HepG2 (cell line): ENCODE data around the gene F13B. TPM values are rescaled to one million over a fixed set of nuclear protein-coding genes. Genes with fewer than 3 reads are reported as not detected.

ENCODE experiments used
- ATAC-seq: fragments of 200-7000 bp; cut with Tn5 transposase; 3 replicates; pipeline ENCODE4 v1.9.1; 2020; ENCODE audit warnings: mild to moderate bottlenecking, moderate library complexity
- BruUV-seq: library from RNA; stranded (reverse); fragments of 400-500 nt; replicated peaks from 2 replicates; lab custom pipeline; 2021; lab: Mats Ljungman, UMichigan
- CTCF ChIA-PET: fragments of 300-600 bp; formaldehyde crosslinking; extraction: SDS; loops from one replicate; lab custom pipeline; 2021; ENCODE audit warnings: low total read pairs, inconsistent platforms, low intra/inter-chr PET ratio; lab: Yijun Ruan, JAX
- POLR2A ChIA-PET: fragments of 350-600 bp; sonication (Branson Sonifier 250); formaldehyde crosslinking; loops from one replicate; lab custom pipeline; 2020; ENCODE audit warnings: antibody characterized with exemption, inconsistent platforms; lab: Yijun Ruan, JAX
- DNase-seq: peaks from one replicate; pipeline ENCODE4 v3.0.0-alpha.2; 2015; ENCODE audit warnings: low spot score
- FAIRE-seq: peaks from 3 replicates; lab custom pipeline; 2011; peaks lifted over from hg19 to GRCh38; lab: Jason Lieb, UNC
- H2AFZ ChIP-seq: one replicate; pipeline ENCODE4 v1.6.1; 2011; ENCODE audit warnings: low read length, inconsistent platforms
- H3K27ac ChIP-seq: fragments of 300-600 bp; 3 replicates; pipeline ENCODE4 v1.8.0; 2011; ENCODE audit warnings: mixed run types, mild to moderate bottlenecking, mixed read lengths, low read length, inconsistent platforms; ENCODE audit not compliant: insufficient read depth; ENCODE audit errors: extremely low read length
- H3K27me3 ChIP-seq, 2 experiments: fragments of 200-600 bp in 1 of 2; 2 replicates in 1 of 2; 3 replicates in 1 of 2; pipeline versions ENCODE4 v1.6.0 to v1.8.0; 2011; ENCODE audit warnings: low read length in 2 of 2, mild to moderate bottlenecking in 2 of 2, moderate library complexity in 2 of 2, inconsistent platforms in 1 of 2; ENCODE audit not compliant: insufficient read depth in 2 of 2, control insufficient read depth in 1 of 2
- H3K36me3 ChIP-seq, 2 experiments: fragments of 200-600 bp in 1 of 2; replicated peaks in 1 of 2; 2 replicates in 1 of 2; 3 replicates in 1 of 2; pipeline versions ENCODE4 v1.5.1 to v1.8.0; 2011; ENCODE audit warnings: low read length in 2 of 2, inconsistent platforms in 1 of 2; ENCODE audit not compliant: insufficient read depth in 2 of 2, control insufficient read depth in 1 of 2
- H3K4me1 ChIP-seq: 2 replicates; pipeline ENCODE4 v1.5.1; 2012; ENCODE audit warnings: low read length, inconsistent platforms; ENCODE audit not compliant: insufficient read depth
- H3K4me2 ChIP-seq: 2 replicates; pipeline ENCODE4 v1.6.0; 2011; ENCODE audit warnings: low read depth, low read length, inconsistent platforms
- H3K4me3 ChIP-seq, 3 experiments: fragments of 200-600 bp in 1 of 3; sonication (generic), shearing (Covaris generic) in 1 of 3; replicated peaks in 1 of 3; 2 replicates each; pipeline ENCODE4 v1.5.1; 2011 to 2016; ENCODE audit warnings: low read length in 3 of 3, inconsistent platforms in 2 of 3, low read depth in 2 of 3, mild to moderate bottlenecking in 2 of 3, control low read depth in 1 of 3, mixed read lengths in 1 of 3; ENCODE audit not compliant: insufficient read depth in 1 of 3
- H3K79me2 ChIP-seq: one replicate; pipeline ENCODE4 v1.6.1; 2011; ENCODE audit warnings: low read length, inconsistent platforms; ENCODE audit not compliant: insufficient read depth
- H3K9ac ChIP-seq: 2 replicates; pipeline ENCODE4 v1.6.0; 2011; ENCODE audit warnings: mild to moderate bottlenecking, low read depth, low read length, inconsistent platforms; ENCODE audit not compliant: insufficient read depth
- H3K9me3 ChIP-seq: 2 replicates; pipeline ENCODE4 v1.5.1; 2012; ENCODE audit warnings: mild to moderate bottlenecking, low read length
- H4K20me1 ChIP-seq: 2 replicates; pipeline ENCODE4 v1.6.0; 2011; ENCODE audit warnings: inconsistent platforms, mild to moderate bottlenecking, low read length, moderate library complexity; ENCODE audit not compliant: insufficient read depth
- BRD4 ChIP-seq: sonication (generic); formaldehyde crosslinking; IDR thresholded peaks from 2 replicates; pipeline ENCODE4 v1.4.0; 2020; ENCODE audit warnings: missing genetic modification reagents
- EEA1 ChIP-seq: sonication (generic); formaldehyde crosslinking; IDR thresholded peaks from 2 replicates; pipeline ENCODE4 v1.5.1; 2020; ENCODE audit warnings: mild to moderate bottlenecking, missing genetic modification reagents, borderline replicate concordance
- ETV5 ChIP-seq: IDR thresholded peaks from 2 replicates; pipeline ENCODE4 v1.6.1; 2018; ENCODE audit warnings: missing biosample characterization, missing genetic modification reagents, inconsistent platforms, borderline replicate concordance
- KLF16 ChIP-seq, 2 experiments: sonication (generic) in 1 of 2; formaldehyde crosslinking in 1 of 2; IDR thresholded peaks; 2 replicates each; pipeline versions ENCODE4 v1.6.1 to v1.8.0; 2016 to 2023; ENCODE audit warnings: missing genetic modification reagents in 2 of 2, missing compliant biosample characterization in 1 of 2
- TBX3 ChIP-seq: fragments of 450-650 bp; IDR thresholded peaks from 2 replicates; pipeline ENCODE4 v1.6.1; 2017; ENCODE audit warnings: antibody characterized with exemption, mild to moderate bottlenecking, inconsistent platforms, borderline replicate concordance
- ZNF138 ChIP-seq: sonication (generic); formaldehyde crosslinking; IDR thresholded peaks from 2 replicates; pipeline ENCODE4 v1.5.0; 2020; ENCODE audit warnings: mild to moderate bottlenecking, low read depth, missing genetic modification reagents
- ZNF264 ChIP-seq: sonication (generic); formaldehyde crosslinking; IDR thresholded peaks from 2 replicates; pipeline ENCODE4 v1.4.0; 2020; ENCODE audit warnings: missing genetic modification reagents
- ZNF292 ChIP-seq: sonication (generic); formaldehyde crosslinking; IDR thresholded peaks from 2 replicates; pipeline ENCODE4 v1.8.1; 2022; ENCODE audit warnings: mild to moderate bottlenecking, low read depth, missing genetic modification reagents, borderline replicate concordance
- ZNF567 ChIP-seq: sonication (generic); formaldehyde crosslinking; IDR thresholded peaks from 2 replicates; pipeline ENCODE4 v1.8.1; 2023; ENCODE audit warnings: mild to moderate bottlenecking, missing genetic modification reagents, borderline replicate concordance
- ZSCAN9 ChIP-seq: IDR thresholded peaks from 2 replicates; pipeline ENCODE4 v1.6.1; 2016; ENCODE audit warnings: borderline replicate concordance
- in situ Hi-C: cut with HindIII; loops from 2 replicates; pipeline ENCODE4 v1.10.0; 2017; ENCODE audit warnings: low pct_unique_long_range_greater_than_20kb; ENCODE audit not compliant: extremely low pct_ligation_motif_present
- intact Hi-C: fragments of 100-400 bp; cut with micrococcal nuclease; formaldehyde crosslinking; loops from one replicate; pipeline ENCODE4 v1.10.0; 2022; ENCODE audit not compliant: unreplicated experiment
- polyA plus RNA-seq, 8 experiments: library from polyadenylated mRNA; depleted of rRNA in 3 of 8; stranded (reverse) in 7 of 8; unstranded in 1 of 8; fragments of >200 nt; fragmentation: Illumina TruSeq in 4 of 8; extraction: Trizol in 4 of 8; gene quantifications; 2 replicates each; pipeline versions ENCODE4 v1.2.1 to v1.2.3, GENCODE V29; 2011 to 2016; ENCODE audit warnings: low read depth in 4 of 8, missing spikeins in 1 of 8, mixed read lengths in 1 of 8; ENCODE audit not compliant: insufficient read depth in 1 of 8
- total RNA-seq, 5 experiments: library from RNA; depleted of rRNA; stranded (reverse); fragments of >200 nt; fragmentation: Illumina TruSeq; extraction: Trizol; gene quantifications; 2 replicates each; pipeline ENCODE4 v1.2.3, GENCODE V29; 2016; ENCODE audit warnings: low read depth in 1 of 5
- TF ChIP-seq, protein P1 (sequence below): sonication (generic); formaldehyde crosslinking; IDR thresholded peaks from 2 replicates; pipeline ENCODE4 v1.5.0; 2020; ENCODE audit warnings: mild to moderate bottlenecking, missing genetic modification reagents, borderline replicate concordance
- TF ChIP-seq, protein P2 (sequence below): sonication (generic); formaldehyde crosslinking; IDR thresholded peaks from 2 replicates; pipeline ENCODE4 v1.4.0; 2020; ENCODE audit warnings: mild to moderate bottlenecking, missing genetic modification reagents
- TF ChIP-seq, protein P3 (sequence below): sonication (generic); formaldehyde crosslinking; conservative IDR thresholded peaks from 2 replicates; pipeline ENCODE4 v1.5.0; 2020; ENCODE audit warnings: missing genetic modification reagents

Gene F13B
- total and polyA plus RNA-seq, 2 of the 13 experiments (the other 11 are each of a cell fraction or from before 2014, with no cell fraction given), result 0.41 to 2.7 TPM

DNA sequence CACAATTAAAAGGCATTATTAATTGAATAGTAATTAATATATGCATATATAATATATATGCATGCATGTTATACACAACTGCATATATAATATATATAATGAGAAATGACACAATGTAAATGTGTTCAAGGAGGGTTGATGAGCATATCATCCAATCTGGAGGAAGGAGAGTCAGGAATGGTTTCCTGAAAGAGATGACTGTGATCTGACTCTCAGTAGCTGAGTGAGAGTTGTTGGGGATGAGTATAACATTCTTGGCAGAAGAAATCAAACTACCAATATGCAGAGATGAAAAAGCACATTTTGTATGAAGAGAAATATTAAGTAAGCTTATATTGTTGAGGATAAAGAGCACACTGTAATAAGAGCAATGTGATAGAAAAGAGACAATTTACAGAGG is 37.3 kb downstream of the F13B start:
- no TSS peak for BruUV-seq
- Histone ChIP-seq H3K4me1 (0 out of 2 replicates have a peak, but pooled peaks cover 1% of the 10 kb centered on the region), H3K27ac (no peak overlapping the region), H3K4me2 (no peak overlapping the region), H2AFZ (no peak overlapping the region), H4K20me1 (no peaks in the 10 kb centered on the region), H3K79me2 (no peaks in the 10 kb centered on the region), H3K4me3 (no peak overlapping the region), H3K27me3 (no peaks in the 10 kb centered on the region), H3K36me3 (no peaks in the 10 kb centered on the region), H3K9me3 (no peaks in the 10 kb centered on the region), H3K9ac (no peak overlapping the region)
- POLR2A ChIA-PET, result no interaction called here
- in situ Hi-C loops (no loop called here), intact Hi-C loops (no loop called here)
- FAIRE-seq (no peak), DNase-seq (no peak), ATAC-seq (no peak)
- CTCF ChIA-PET, result no interaction called here
- TF ChIP-seq, protein P1, sequence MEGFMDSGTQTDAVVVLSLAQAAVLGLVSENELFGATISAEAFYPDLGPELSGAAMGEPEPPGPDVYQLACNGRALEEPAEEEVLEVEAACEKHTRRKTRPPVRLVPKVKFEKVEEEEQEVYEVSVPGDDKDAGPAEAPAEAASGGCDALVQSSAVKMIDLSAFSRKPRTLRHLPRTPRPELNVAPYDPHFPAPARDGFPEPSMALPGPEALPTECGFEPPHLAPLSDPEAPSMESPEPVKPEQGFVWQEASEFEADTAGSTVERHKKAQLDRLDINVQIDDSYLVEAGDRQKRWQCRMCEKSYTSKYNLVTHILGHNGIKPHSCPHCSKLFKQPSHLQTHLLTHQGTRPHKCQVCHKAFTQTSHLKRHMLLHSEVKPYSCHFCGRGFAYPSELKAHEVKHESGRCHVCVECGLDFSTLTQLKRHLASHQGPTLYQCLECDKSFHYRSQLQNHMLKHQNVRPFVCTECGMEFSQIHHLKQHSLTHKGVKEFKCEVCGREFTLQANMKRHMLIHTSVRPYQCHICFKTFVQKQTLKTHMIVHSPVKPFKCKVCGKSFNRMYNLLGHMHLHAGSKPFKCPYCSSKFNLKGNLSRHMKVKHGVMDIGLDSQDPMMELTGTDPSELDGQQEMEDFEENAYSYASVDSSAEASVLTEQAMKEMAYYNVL (CRISPR knock-in tag), result no peak
- TF ChIP-seq ETV5 (CRISPR knock-in tag) (no peak), TBX3 (no peak), ZNF567 (CRISPR knock-in tag) (no peak), ZNF138 (no peak), ZNF292 (no peak), EEA1 (CRISPR knock-in tag) (no peak), ZNF264 (CRISPR knock-in tag) (no peak), ZSCAN9 (CRISPR knock-in tag) (no peak), BRD4 (no peak), KLF16 (CRISPR knock-in tag; IDR thresholded peaks at IDR 0.05) (no peak)
- TF ChIP-seq, protein P2, sequence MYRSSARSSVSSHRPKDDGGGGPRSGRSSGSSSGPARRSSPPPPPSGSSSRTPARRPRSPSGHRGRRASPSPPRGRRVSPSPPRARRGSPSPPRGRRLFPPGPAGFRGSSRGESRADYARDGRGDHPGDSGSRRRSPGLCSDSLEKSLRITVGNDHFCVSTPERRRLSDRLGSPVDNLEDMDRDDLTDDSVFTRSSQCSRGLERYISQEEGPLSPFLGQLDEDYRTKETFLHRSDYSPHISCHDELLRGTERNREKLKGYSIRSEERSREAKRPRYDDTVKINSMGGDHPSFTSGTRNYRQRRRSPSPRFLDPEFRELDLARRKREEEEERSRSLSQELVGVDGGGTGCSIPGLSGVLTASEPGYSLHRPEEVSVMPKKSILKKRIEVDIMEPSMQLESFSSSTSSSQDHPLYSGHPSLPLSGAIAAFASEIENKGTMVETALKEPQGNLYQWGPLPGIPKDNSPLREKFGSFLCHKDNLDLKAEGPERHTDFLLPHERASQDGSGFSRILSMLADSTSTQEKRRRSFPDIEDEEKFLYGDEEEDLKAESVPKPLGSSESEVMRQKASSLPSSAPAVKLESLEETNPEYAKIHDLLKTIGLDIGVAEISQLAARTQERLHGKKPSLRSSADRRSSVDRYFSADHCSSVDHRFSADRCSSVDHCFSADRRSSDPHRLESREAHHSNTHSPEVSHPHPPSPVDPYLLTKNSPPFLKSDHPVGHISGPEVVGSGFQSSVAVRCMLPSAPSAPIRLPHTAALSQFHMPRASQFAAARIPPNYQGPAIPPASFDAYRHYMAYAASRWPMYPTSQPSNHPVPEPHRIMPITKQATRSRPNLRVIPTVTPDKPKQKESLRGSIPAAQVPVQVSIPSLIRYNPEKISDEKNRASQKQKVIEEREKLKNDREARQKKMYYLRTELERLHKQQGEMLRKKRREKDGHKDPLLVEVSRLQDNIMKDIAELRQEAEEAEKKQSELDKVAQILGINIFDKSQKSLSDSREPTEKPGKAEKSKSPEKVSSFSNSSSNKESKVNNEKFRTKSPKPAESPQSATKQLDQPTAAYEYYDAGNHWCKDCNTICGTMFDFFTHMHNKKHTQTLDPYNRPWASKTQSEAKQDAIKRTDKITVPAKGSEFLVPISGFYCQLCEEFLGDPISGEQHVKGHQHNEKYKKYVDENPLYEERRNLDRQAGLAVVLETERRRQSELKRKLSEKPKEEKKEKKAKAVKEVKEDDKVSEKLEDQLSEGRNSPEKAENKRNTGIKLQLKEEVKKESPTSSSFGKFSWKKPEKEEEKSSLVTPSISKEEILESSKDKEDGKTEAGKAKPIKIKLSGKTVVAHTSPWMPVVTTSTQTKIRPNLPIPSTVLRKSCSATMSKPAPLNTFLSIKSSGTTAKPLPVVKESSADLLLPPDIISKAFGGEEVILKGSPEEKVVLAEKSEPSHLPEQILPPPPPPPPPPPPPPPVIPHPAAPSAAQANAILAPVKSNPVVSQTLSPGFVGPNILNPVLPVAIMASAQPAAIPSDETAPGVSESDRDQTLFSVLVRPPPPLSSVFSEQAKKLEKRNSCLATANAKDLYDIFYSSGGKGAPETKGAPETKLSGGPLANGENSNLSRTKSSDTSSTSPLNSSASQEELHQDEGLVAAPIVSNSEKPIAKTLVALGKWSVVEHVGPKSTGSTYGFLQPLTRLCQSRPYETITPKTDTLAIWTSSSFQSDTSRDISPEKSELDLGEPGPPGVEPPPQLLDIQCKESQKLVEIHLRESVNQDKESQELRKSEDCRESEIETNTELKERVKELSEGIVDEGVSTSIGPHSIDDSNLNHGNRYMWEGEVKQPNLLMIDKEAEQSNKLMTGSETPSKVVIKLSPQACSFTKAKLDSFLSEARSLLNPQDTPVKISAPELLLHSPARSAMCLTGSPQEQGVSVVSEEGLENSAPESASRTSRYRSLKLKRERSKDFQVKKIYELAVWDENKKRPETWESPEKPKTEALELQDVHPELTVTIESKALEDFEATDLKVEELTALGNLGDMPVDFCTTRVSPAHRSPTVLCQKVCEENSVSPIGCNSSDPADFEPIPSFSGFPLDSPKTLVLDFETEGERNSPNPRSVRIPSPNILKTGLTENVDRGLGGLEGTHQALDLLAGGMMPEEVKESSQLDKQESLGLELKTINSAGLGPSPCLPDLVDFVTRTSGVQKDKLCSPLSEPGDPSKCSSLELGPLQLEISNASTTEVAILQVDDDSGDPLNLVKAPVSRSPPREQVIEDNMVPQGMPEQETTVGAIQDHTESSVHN (CRISPR knock-in tag), result no peak
- TF ChIP-seq, protein P3, sequence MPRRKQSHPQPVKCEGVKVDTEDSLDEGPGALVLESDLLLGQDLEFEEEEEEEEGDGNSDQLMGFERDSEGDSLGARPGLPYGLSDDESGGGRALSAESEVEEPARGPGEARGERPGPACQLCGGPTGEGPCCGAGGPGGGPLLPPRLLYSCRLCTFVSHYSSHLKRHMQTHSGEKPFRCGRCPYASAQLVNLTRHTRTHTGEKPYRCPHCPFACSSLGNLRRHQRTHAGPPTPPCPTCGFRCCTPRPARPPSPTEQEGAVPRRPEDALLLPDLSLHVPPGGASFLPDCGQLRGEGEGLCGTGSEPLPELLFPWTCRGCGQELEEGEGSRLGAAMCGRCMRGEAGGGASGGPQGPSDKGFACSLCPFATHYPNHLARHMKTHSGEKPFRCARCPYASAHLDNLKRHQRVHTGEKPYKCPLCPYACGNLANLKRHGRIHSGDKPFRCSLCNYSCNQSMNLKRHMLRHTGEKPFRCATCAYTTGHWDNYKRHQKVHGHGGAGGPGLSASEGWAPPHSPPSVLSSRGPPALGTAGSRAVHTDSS (CRISPR knock-in tag), result no peak
